A549 (cell line): ENCODE data around the gene NEK1. TPM values are rescaled to one million over a fixed set of nuclear protein-coding genes. Genes with fewer than 3 reads are reported as not detected.

Experiments used
- ATAC-seq, 2 experiments: fragments of 200-7000 bp in 1 of 2; fragments of >200 bp in 1 of 2; cut with Nextera tagmentation in 1 of 2; cut with Tn5 transposase in 1 of 2; 3 replicates each; pipeline versions ENCODE4 v1.8.0 to v1.9.1; 2018 to 2020; ENCODE audit warnings: mild to moderate bottlenecking in 1 of 2, moderate library complexity in 1 of 2
- CTCF ChIA-PET: fragments of 300-600 bp; sonication (Branson Sonifier 250); formaldehyde crosslinking; extraction: SDS; loops from one replicate; lab custom pipeline; 2021; ENCODE audit warnings: antibody characterized with exemption, inconsistent platforms; lab: Yijun Ruan, JAX
- POLR2A ChIA-PET: fragments of 350-600 bp; formaldehyde crosslinking; extraction: SDS; loops from one replicate; lab custom pipeline; 2021; ENCODE audit warnings: antibody characterized with exemption, inconsistent platforms; lab: Yijun Ruan, JAX
- DNase-seq, 2 experiments: peaks; one replicate each; pipeline versions ENCODE4 v3.0.0 to v3.0.0-alpha.2; 2011 to 2016; ENCODE audit warnings: low read depth in 1 of 2, low spot score in 1 of 2
- FAIRE-seq: peaks from 2 replicates; lab custom pipeline; 2011; peaks lifted over from hg19 to GRCh38; lab: Jason Lieb, UNC
- H3K27ac ChIP-seq, 2 experiments: fragments of >200 bp; sonication (Bioruptor Twin); formaldehyde crosslinking; 3 replicates each; pipeline ENCODE4 v1.5.1; 2016 to 2017
- H3K4me1 ChIP-seq: fragments of >200 bp; sonication (Bioruptor Twin); formaldehyde crosslinking; 3 replicates; pipeline ENCODE4 v1.6.1; 2016
- H3K4me2 ChIP-seq: fragments of >200 bp; sonication (Bioruptor Twin); formaldehyde crosslinking; 3 replicates; pipeline ENCODE4 v1.6.1; 2016
- H3K4me3 ChIP-seq: fragments of >200 bp; sonication (Bioruptor Twin); formaldehyde crosslinking; 3 replicates; pipeline ENCODE4 v1.5.1; 2016
- H3K9me3 ChIP-seq: fragments of >200 bp; sonication (Bioruptor Twin); formaldehyde crosslinking; 3 replicates; pipeline ENCODE4 v1.6.1; 2016
- CEBPB ChIP-seq, 2 experiments: fragments of >200 bp in 1 of 2; sonication (Bioruptor Twin) in 1 of 2; formaldehyde crosslinking in 1 of 2; IDR thresholded peaks; 2 replicates each; pipeline ENCODE4 v1.6.1; 2012 to 2016
- CHD2 ChIP-seq: fragments of 150-350 bp; IDR thresholded peaks from 2 replicates; pipeline ENCODE4 v1.6.1; 2014; ENCODE audit warnings: low read length; ENCODE audit not compliant: partially characterized antibody
- EHF ChIP-seq: fragments of 250-450 bp; sonication (Bioruptor Pico); IDR thresholded peaks from 2 replicates; pipeline ENCODE4 v1.5.0; 2020; ENCODE audit warnings: mild to moderate bottlenecking
- FOSB ChIP-seq: fragments of 250-450 bp; sonication (Bioruptor Pico); IDR thresholded peaks from 2 replicates; pipeline ENCODE4 v1.5.0; 2020; ENCODE audit warnings: mild to moderate bottlenecking, moderate library complexity
- HOXA7 ChIP-seq: fragments of 250-450 bp; sonication (Bioruptor Pico); IDR thresholded peaks from 2 replicates; pipeline ENCODE4 v1.5.0; 2020; ENCODE audit warnings: mild to moderate bottlenecking, moderate library complexity
- HOXB13 ChIP-seq: fragments of 250-450 bp; sonication (Bioruptor Pico); IDR thresholded peaks from 2 replicates; pipeline ENCODE4 v1.5.0; 2020; ENCODE audit warnings: low read depth, mild to moderate bottlenecking, moderate library complexity
- HOXB5 ChIP-seq: fragments of 250-450 bp; sonication (Bioruptor Pico); IDR thresholded peaks from 2 replicates; pipeline ENCODE4 v1.5.0; 2020; ENCODE audit warnings: mild to moderate bottlenecking, moderate library complexity
- JUN ChIP-seq, 2 experiments: fragments of >200 bp; sonication (Bioruptor Twin); formaldehyde crosslinking; IDR thresholded peaks; 2 replicates in 1 of 2; 3 replicates in 1 of 2; pipeline ENCODE4 v1.6.1; 2016 to 2017
- NPAS2 ChIP-seq: fragments of 250-450 bp; sonication (Bioruptor Pico); IDR thresholded peaks from 2 replicates; pipeline ENCODE4 v1.8.0; 2022; ENCODE audit warnings: mild to moderate bottlenecking, moderate library complexity, borderline replicate concordance
- PHF8 ChIP-seq: fragments of 200-600 bp; sonication (generic); IDR thresholded peaks from 2 replicates; pipeline ENCODE4 v1.6.1; 2016; ENCODE audit warnings: low read depth, mild to moderate bottlenecking, antibody characterized with exemption, moderate library complexity, borderline replicate concordance
- POLR2A ChIP-seq: IDR thresholded peaks from 2 replicates; pipeline ENCODE4 v1.6.1; 2012; ENCODE audit warnings: mild to moderate bottlenecking, low read length
- RAD21 ChIP-seq, 2 experiments: fragments of >200 bp in 1 of 2; sonication (Bioruptor Twin) in 1 of 2; formaldehyde crosslinking in 1 of 2; IDR thresholded peaks in 1 of 2; conservative IDR thresholded peaks in 1 of 2; 2 replicates in 1 of 2; 3 replicates in 1 of 2; pipeline ENCODE4 v1.6.1; 2012 to 2018; ENCODE audit warnings: inconsistent platforms in 1 of 2
- RFX5 ChIP-seq: fragments of 450-650 bp; IDR thresholded peaks from 2 replicates; pipeline ENCODE4 v1.7.1; 2014; ENCODE audit warnings: antibody characterized with exemption, mild to moderate bottlenecking, moderate library complexity
- RNF2 ChIP-seq: fragments of 200-600 bp; sonication (generic); IDR thresholded peaks from 2 replicates; pipeline ENCODE4 v1.6.1; 2016; ENCODE audit warnings: low read depth, mild to moderate bottlenecking, antibody characterized with exemption, moderate library complexity, borderline replicate concordance
- SMC3 ChIP-seq: fragments of >200 bp; sonication (Bioruptor Twin); formaldehyde crosslinking; IDR thresholded peaks from 3 replicates; pipeline ENCODE4 v1.6.1; 2018; ENCODE audit warnings: inconsistent platforms
- WGBS: methylation state at CpG from one replicate; pipeline ENCODE4 v1.1.6; 2017; ENCODE audit errors: missing lambda C conversion rate; 5-methylcytosine and 5-hydroxymethylcytosine counted together
- polyA plus RNA-seq, 4 experiments: library from polyadenylated mRNA; depleted of rRNA in 3 of 4; stranded (reverse); fragments of >200 nt; fragmentation: RNase III in 1 of 4; extraction: RNeasy Plus Mini Kit Qiagen cat#74134 plus additional on column Dnase treatment in 1 of 4; gene quantifications; 2 replicates in 3 of 4; 3 replicates in 1 of 4; pipeline ENCODE4 v1.2.3, GENCODE V29; 2011 to 2017
- TF ChIP-seq, protein P1 (sequence below): fragments of >200 bp; sonication (Bioruptor Twin); formaldehyde crosslinking; IDR thresholded peaks from 3 replicates; pipeline ENCODE4 v1.6.1; 2016
- TF ChIP-seq, protein P2 (sequence below): fragments of >200 bp; sonication (Bioruptor Twin); formaldehyde crosslinking; IDR thresholded peaks from 3 replicates; pipeline ENCODE4 v1.5.1; 2016
- TF ChIP-seq, protein P3 (sequence below): fragments of 150-350 bp; IDR thresholded peaks from 2 replicates; pipeline ENCODE4 v1.6.1; 2014; ENCODE audit warnings: low read depth, mild to moderate bottlenecking, low read length
- TF ChIP-seq, protein P4 (sequence below): fragments of 450-650 bp; IDR thresholded peaks from 2 replicates; pipeline ENCODE4 v1.6.1; 2014; ENCODE audit warnings: antibody characterized with exemption
- TF ChIP-seq, protein P5 (sequence below): IDR thresholded peaks from 2 replicates; pipeline ENCODE4 v1.6.1; 2012

The NEK1 gene
- polyA plus RNA-seq, 2 of the 4 experiments (the other 2 are of a cell fraction) = 3.2 to 5.8 TPM

DNA sequence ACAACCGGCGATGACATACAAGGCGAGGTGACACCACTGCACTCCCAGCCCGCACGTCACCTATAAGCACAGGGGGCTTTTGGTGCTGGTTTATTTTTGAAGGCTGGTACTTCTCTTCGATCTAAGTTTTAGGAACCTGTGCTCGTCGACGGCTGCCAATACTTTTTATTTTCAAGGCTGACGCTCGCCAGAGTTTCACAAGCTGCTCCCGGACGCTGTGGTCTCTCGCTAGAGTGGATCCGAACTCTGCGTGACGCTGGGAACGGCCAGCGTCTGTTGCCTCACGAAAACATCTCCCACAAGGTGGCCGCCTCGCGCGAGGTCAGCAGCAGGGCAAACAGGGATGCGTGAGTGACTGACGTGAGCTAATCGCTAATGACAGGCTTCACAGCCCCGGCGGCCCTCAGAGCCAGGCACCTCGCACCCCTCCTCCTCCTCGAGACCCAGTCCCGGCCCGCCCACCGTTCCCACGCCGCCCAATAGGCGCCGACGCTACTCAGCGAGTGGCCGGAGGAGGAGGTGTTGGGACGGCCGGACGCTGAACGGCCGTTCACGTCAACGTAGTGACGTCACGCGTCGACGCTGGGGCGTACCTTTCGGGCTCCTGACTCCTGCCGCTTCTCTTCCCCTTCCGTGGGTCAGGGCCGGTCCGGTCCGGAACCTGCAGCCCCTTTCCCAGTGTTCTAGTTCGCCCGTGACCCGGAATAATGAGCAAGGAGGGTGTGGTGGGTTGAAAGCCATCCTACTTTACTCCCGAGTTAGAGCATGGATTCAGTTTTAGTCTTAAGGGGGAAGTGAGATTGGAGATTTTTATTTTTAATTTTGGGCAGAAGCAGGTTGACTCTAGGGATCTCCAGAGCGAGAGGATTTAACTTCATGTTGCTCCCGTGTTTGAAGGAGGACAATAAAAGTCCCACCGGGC lies 7.8 kb upstream of the NEK1 start, which contains the start of gene CLCN3:
Gene CLCN3 (plus strand): TSS at position 621 of the 922 bp plus-strand sequence. CDS start 15,351 bp downstream, outside the sequence.
- DNase-seq (peak; percentile 74 to 96), FAIRE-seq (no peak), ATAC-seq (peak; percentile 97 to 99)
- peak within 1 kb of the TSS; percentile 86 to 90 for H3K27ac ChIP-seq
- ChIA-PET POLR2A (interaction anchor here (0.5 to 1.8 kb wide), 4 partner anchors 39 to 1078 kb away, joined by 3 to 10 read pairs (median 4); no protein-coding TSS in a partner anchor), CTCF (interaction anchor here (0.7 to 1.0 kb wide), 3 partner anchors 28 to 172 kb away, joined by 3 to 5 read pairs (median 3); no protein-coding TSS in a partner anchor)
- 2% methylated on average over 31 of the region's 67 CpGs for WGBS
- peak within 1 kb of the TSS; percentile 67 for H3K4me3 ChIP-seq
- H3K9me3 ChIP-seq = no peaks in the 10 kb centered on the region
- H3K4me2 ChIP-seq = peak within 1 kb of the TSS; percentile 91
- H3K4me1 ChIP-seq = peaks cover 11% of the 10 kb centered on the region; the same call in 1 of the 3 replicates
- TF ChIP-seq JUN (IDR thresholded peaks at IDR 0.05) (peak in 1 of 2 experiments; percentile 59; a peak in 2 of 5 replicates), EHF (CRISPR knock-in tag) (no peak), CHD2 (peak; percentile 42), CEBPB (IDR thresholded peaks at IDR 0.05) (no peak), PHF8 (peak; percentile 58; the same call in 1 of the 2 replicates), RFX5 (peak; percentile 70; the same call in 1 of the 2 replicates), POLR2A (peak; percentile 89)
- TF ChIP-seq, protein P1, sequence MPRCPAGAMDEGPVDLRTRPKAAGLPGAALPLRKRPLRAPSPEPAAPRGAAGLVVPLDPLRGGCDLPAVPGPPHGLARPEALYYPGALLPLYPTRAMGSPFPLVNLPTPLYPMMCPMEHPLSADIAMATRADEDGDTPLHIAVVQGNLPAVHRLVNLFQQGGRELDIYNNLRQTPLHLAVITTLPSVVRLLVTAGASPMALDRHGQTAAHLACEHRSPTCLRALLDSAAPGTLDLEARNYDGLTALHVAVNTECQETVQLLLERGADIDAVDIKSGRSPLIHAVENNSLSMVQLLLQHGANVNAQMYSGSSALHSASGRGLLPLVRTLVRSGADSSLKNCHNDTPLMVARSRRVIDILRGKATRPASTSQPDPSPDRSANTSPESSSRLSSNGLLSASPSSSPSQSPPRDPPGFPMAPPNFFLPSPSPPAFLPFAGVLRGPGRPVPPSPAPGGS = 0 out of 3 replicates have a peak, but pooled peaks have one; percentile 21
- TF ChIP-seq, all 56 proteins: peak for 6

DNA sequence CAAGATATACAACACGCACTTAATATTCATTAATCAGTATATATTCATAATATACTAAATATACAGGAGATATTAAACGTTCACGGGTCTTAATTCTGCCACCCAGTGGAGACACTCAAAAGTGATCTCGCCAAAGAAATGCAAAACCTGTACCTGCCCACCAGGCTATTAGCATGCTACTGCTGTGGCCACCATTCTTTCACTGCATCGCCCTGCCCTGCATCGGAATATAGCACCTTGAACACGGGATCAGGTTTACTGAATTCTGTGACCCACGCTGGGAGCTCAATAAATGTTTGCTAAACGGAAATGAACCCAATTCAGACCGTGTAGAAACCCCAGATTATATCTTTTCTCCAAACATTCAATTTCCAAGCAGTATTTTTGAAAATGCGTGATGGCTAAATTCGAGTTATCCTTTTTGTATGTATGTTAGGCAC lies 7.2 kb upstream of the NEK1 start:
- under 1% methylated on average over 12 of the region's 12 CpGs for WGBS
- Histone ChIP-seq H3K4me2 (peak overlapping the region; percentile 91), H3K27ac (peak overlapping the region; percentile 81 to 90), H3K4me3 (peak overlapping the region; percentile 67), H3K4me1 (peaks cover 11% of the 10 kb centered on the region; the same call in 1 of the 3 replicates), H3K9me3 (no peaks in the 10 kb centered on the region)
- FAIRE-seq (no peak), ATAC-seq (peak; percentile 78 to 81), DNase-seq (peak; percentile 46 to 68)
- POLR2A ChIA-PET = interaction anchor here (0.5 to 1.8 kb wide), 3 partner anchors 40 to 1077 kb away, joined by 3 to 10 read pairs (median 4); no protein-coding TSS in a partner anchor
- CTCF ChIA-PET = interaction anchor here (0.7 to 1.0 kb wide), 3 partner anchors 29 to 173 kb away, joined by 3 to 5 read pairs (median 3); no protein-coding TSS in a partner anchor
- TF ChIP-seq SMC3 = no peak
- no peak for TF ChIP-seq HOXB13 (CRISPR knock-in tag)
- TF ChIP-seq RNF2 = no peak
- no peak for TF ChIP-seq NPAS2 (CRISPR knock-in tag)
- no peak for TF ChIP-seq HOXA7 (CRISPR knock-in tag)
- TF ChIP-seq, protein P2, sequence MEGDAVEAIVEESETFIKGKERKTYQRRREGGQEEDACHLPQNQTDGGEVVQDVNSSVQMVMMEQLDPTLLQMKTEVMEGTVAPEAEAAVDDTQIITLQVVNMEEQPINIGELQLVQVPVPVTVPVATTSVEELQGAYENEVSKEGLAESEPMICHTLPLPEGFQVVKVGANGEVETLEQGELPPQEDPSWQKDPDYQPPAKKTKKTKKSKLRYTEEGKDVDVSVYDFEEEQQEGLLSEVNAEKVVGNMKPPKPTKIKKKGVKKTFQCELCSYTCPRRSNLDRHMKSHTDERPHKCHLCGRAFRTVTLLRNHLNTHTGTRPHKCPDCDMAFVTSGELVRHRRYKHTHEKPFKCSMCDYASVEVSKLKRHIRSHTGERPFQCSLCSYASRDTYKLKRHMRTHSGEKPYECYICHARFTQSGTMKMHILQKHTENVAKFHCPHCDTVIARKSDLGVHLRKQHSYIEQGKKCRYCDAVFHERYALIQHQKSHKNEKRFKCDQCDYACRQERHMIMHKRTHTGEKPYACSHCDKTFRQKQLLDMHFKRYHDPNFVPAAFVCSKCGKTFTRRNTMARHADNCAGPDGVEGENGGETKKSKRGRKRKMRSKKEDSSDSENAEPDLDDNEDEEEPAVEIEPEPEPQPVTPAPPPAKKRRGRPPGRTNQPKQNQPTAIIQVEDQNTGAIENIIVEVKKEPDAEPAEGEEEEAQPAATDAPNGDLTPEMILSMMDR = peak; percentile 49
- TF ChIP-seq, protein P3, sequence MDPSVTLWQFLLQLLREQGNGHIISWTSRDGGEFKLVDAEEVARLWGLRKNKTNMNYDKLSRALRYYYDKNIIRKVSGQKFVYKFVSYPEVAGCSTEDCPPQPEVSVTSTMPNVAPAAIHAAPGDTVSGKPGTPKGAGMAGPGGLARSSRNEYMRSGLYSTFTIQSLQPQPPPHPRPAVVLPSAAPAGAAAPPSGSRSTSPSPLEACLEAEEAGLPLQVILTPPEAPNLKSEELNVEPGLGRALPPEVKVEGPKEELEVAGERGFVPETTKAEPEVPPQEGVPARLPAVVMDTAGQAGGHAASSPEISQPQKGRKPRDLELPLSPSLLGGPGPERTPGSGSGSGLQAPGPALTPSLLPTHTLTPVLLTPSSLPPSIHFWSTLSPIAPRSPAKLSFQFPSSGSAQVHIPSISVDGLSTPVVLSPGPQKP = no peak
- TF ChIP-seq, protein P4, sequence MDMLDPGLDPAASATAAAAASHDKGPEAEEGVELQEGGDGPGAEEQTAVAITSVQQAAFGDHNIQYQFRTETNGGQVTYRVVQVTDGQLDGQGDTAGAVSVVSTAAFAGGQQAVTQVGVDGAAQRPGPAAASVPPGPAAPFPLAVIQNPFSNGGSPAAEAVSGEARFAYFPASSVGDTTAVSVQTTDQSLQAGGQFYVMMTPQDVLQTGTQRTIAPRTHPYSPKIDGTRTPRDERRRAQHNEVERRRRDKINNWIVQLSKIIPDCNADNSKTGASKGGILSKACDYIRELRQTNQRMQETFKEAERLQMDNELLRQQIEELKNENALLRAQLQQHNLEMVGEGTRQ = no peak
- TF ChIP-seq FOSB (CRISPR knock-in tag) = no peak
- 0 out of 5 replicates have a peak, but pooled peaks of 1 of the 2 experiments have one; percentile 18 for TF ChIP-seq RAD21 (conservative IDR thresholded peaks at IDR 0.05 in 1 of 2, IDR thresholded peaks at IDR 0.05 in 1 of 2)
- TF ChIP-seq JUN (IDR thresholded peaks at IDR 0.05) = no peak
- TF ChIP-seq RFX5 = no peak
- TF ChIP-seq, protein P5, sequence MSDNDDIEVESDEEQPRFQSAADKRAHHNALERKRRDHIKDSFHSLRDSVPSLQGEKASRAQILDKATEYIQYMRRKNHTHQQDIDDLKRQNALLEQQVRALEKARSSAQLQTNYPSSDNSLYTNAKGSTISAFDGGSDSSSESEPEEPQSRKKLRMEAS = no peak; the same call in 1 of the 2 replicates
- no peak for TF ChIP-seq HOXB5 (CRISPR knock-in tag)
